AG20443 (cell line): ENCODE measurements around the gene SFI1.
"Not testable (repeated sequence)": the region's sequence is repeated elsewhere in the genome, so short reads cannot be mapped to it uniquely, and the experiment has no call there.

ENCODE experiments used
- DNase-seq: peaks from one replicate; pipeline ENCODE4 v3.0.0; 2012; ENCODE audit warnings: low spot score, mixed read lengths

Gene SFI1

GRCh38 chr22:31491218-31491962, 4.9 kb upstream of the SFI1 start:
- no peak for DNase-seq

DNA sequence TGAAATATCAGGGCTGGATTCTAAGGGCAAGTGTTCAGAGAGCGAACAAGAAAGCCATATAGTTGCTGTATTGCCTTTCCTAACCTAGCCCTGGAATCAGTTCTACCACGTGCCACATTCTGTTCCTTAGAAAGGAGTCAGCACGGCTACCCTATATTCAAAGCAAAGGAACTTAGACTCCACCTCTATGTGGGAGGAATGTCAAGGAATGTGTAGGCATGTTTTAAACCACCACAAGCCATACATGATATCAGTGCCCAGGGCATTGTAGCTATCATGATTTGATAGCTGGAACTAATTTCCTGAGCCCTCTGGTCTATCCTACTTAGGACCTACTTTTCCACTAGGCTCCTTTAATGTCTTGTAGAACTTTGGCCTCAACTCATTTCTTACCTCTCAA, 4.2 kb upstream of the SFI1 start:
- DNase-seq = no peak

- not testable (repeated sequence) for DNase-seq
Measured at GRCh38 chr22:31493355-31493754, 3.0 kb upstream of the SFI1 start.

GRCh38 chr22:31495343-31495742, 993 bp upstream of the SFI1 start:
- DNase-seq = no peak

GRCh38 chr22:31496735-31497146, 405 bp downstream of the SFI1 start:
- peak; percentile 47 for DNase-seq

GRCh38 chr22:31497148-31497938, 1.0 kb downstream of the SFI1 start:
- no peak for DNase-seq

GRCh38 chr22:31501738-31502137, 5.4 kb downstream of the SFI1 start:
- no peak for DNase-seq

DNA sequence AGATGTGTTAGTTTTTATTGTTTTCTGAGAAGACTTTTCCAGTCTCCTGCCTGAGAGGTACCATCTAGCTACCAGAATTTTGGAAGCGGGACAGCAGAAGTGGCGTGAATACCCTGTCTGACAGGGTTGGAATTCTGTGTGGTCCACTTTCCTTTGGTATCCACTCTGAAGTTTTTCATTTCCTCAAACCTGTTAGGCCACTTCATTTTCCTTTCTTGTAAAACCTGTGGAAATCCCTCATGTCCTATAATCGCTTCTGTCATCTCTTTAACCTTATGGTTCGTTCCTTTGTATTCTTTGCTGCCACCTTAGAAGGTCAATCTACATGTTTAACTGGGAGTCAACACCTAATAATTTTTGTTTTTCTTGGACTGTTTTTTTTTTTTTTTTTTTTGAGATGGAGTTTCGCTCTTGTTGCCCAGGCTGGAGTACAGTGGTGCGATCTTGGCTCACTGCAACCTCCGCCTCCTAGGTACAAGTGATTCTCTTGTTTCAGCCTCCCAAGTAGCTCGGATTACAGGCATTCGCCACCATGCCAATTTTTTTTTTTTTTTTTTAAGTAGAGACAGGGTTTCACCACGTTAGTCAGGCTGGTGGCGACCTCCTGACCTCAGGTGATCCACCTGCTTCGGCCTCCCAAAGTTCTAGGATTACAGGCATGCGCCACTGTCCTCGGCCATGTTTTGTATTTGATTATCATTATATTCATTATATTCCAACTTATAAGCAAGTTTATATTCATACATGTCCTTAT, 7.1 kb downstream of the SFI1 start:
- no peak for DNase-seq

DNA sequence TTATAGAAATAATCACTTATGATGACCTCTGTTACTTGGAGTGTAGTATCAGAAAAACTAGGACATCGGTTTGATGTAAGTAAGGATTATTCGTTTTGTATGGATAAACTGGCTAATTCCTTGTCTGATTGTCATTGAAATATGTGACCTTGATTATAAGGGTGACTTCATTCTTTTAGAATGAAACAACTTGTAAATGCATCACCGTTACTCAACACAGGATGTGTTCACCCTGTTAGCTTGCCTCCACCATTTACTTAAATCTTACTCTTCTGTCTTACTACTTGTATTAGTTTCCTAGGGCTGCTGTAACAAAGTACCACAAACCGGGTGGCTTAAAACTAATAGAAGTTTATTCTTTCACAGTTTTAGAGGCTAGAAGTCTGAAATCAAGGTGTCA, 7.9 kb downstream of the SFI1 start:
- peak; percentile 53 for DNase-seq

GRCh38 chr22:31507517-31507916, 11.2 kb downstream of the SFI1 start:
- not testable (repeated sequence) for DNase-seq

GRCh38 chr22:31508536-31508935, 12.2 kb downstream of the SFI1 start:
- no peak for DNase-seq

DNA sequence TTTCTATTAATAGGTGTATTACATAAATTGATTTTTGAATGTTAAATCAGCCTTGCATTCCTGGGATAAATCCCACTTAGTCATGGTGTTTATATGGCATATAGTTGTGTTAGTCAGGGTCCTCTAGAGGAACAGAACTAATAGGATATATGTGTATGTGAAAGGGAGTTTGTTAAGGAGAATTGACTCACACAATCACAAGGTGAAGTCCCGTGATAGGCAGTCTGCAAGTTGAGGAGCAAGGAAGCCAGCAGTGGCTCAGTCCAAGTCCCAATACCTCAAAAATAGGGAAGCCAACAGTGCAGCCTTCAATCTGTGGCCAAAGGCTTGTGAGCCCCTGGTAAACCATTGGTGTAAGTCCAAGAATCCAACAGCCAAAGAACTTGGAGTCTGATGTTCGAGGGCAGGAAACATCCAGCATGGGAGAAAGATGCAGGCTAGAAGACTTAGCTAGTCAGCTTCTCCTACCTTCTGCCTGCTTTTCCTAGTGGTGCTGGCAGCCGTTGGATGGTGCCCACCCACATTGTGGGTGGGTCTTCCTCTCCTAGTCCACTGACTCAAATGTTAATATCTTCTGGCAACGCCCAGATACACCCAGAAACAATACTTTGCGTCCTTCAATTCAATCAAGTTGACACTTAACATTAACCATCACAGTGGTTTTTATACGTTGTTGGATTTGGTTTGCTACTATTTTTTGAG, 12.9 kb downstream of the SFI1 start:
- no peak for DNase-seq

DNA sequence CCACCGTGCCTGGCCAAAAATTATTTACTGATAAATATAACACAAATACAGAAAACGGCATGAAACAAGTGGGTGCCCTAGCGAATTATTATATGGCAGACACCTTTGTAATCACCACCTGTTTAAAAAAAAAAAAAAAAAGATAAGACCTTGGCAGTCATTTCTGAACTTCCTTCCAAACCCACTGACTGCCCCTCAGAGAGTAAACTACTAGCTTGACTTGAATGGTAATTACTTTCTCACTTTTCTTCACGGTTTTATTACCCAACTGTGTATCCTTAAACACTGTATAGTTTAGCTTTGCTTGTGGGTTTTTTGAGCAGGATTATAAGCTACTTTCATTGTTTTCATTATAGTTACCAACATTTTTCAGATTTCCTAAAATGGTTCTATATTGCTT, 23.7 kb downstream of the SFI1 start:
- no peak for DNase-seq

DNA sequence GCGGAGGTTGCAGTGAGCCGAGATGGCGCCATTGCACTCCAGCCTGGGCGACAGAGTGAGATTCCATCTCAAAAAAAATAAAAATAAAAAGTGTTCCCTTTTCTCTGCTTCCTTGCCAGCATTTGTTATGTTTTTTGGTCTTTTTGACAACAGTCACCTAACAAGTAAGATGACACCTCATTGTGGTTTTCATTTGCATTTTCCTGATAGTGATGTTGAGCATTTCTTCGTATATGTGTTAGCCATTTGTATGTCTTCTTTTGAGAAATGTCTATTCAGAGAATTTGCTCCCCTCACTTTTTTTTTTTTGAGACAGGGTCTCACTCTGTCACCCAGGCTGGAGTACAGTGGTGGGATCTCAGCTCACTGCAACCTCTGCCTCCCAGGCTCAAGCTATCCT, 27.8 kb downstream of the SFI1 start:
- DNase-seq = not testable (repeated sequence)

DNA sequence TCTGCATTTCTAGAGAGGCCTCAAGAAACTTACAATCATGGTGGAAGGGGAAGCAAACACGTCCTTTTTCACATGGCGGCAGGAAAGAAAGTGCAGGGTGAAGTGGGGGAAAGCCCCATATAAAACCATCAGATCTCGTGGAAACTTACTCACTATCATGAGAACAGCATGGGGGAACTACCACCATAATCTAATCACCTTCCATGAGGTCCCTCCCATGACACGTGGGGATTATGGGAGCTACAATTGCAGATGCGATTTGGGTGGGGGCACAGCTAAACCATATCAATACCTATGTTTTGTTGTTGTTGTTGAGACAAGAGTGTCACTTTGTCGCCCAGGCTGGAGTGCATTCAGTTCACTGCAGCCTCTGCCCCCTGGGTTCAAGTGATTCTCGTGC, 29.9 kb downstream of the SFI1 start:
- DNase-seq = no peak

DNA sequence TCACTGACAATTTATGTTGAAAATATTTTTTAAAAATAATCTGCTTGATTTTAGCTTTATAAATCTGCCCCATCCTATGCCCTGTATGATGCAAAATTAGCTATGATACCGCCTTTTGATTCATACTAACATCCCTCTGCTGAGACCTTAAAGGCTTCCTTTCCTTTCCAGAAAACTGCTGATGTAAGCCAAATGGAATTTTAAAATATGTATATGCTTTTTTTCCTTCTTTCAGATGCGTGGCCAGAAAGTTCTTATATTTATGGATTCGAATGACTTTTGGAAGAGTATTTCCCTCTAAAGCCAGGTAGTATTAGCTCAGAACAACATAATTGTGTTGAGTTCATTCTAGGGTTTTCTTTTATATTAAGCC, 34.5 kb downstream of the SFI1 start:
- no peak for DNase-seq

DNA sequence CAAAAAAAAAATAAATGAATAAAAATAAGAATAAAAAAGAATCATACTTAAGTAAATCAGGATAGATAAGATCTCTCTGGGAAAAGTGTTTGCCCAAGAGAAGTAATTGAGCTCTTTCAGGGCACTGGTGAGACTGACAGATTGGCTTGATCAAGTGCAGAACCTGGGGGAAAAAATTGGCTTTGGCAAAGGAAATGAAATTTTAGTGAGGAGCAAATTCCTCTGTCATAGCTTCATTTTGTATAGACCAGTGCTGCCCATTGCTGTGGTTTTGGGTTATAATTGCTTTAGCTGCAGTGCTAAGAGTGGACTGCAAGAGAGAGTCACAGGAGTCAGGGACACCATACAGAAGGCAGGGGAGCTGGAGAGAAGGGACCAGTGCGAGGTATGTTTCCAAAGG, 35.7 kb downstream of the SFI1 start:
- peak; percentile 45 for DNase-seq

DNA sequence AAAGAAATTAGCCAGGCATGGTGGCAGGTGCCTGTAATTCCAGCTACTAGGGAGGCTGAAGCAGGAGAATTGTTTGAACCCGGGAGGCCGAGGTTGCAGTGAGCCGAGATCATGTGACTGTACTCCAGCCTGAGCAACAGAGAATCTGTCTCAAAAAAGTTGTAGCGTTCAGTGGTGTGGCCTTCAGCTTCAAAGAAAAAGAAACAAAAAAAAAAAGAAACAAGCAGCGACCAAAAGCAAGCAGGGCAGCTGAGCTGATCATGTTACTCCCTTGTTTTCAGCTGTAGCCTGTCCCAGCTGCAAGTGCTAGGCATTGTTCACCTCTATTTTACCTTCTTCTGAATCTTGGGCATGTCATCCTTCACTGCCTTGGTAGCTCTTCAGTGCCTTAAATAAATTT, 37.0 kb downstream of the SFI1 start:
- no peak for DNase-seq

- no peak for DNase-seq
Measured at GRCh38 chr22:31537019-31537535, 40.7 kb downstream of the SFI1 start.

DNA sequence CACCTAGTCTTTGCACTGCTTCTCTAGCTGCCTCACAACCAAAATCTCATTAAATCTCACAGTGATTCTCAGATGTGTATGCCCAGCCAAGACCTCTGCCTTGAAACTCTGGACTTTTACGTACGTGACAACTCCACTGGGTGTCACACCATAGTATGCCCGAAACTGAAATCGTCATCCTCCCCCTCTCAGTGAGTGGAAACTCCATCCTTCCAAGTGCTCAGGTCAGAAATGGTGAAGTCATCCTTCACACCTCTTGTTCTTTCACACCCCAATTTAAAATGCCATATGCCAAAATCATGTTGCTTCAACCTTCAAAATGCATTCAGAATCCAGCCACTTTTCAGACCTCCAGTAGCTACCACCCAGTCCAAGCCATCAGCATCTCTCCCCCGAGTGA, 42.5 kb downstream of the SFI1 start:
- no peak for DNase-seq

- not testable (repeated sequence) for DNase-seq
Measured at GRCh38 chr22:31540166-31540565, 43.8 kb downstream of the SFI1 start.

GRCh38 chr22:31540966-31541365, 44.6 kb downstream of the SFI1 start:
- DNase-seq = no peak
